ENCODE results near the gene UBE2E2.

UBE2E2 gene

GRCh38 chr3:23489300-23490158 lies 286.4 kb downstream of the UBE2E2 start:
- TF ChIP-seq CTCF (IDR thresholded peaks at IDR 0.05), result no peak

- no peak for TF ChIP-seq CTCF (IDR thresholded peaks at IDR 0.05)
Measured at GRCh38 chr3:23490459-23490858, 287.3 kb downstream of the UBE2E2 start.

- no peak for TF ChIP-seq CTCF (IDR thresholded peaks at IDR 0.05)
Measured at GRCh38 chr3:23492057-23492456, 288.9 kb downstream of the UBE2E2 start.

GRCh38 chr3:23493889-23494288 lies 290.8 kb downstream of the UBE2E2 start:
- TF ChIP-seq CTCF (IDR thresholded peaks at IDR 0.05), result no peak

- TF ChIP-seq CTCF (IDR thresholded peaks at IDR 0.05), result no peak
Measured at GRCh38 chr3:23494967-23495366, 291.8 kb downstream of the UBE2E2 start.

- no peak for TF ChIP-seq CTCF (IDR thresholded peaks at IDR 0.05)
Measured at GRCh38 chr3:23495507-23495906, 292.4 kb downstream of the UBE2E2 start.

GRCh38 chr3:23496165-23496564 lies 293.0 kb downstream of the UBE2E2 start:
- TF ChIP-seq CTCF (IDR thresholded peaks at IDR 0.05), result no peak

Measured in LNCAP (cell line).